ENCODE data around the gene FNDC3B. TPM values are rescaled to one million over a fixed set of nuclear protein-coding genes. Genes with fewer than 3 reads are reported as not detected.

Gene FNDC3B
- total and polyA plus RNA-seq, 2 of the 8 experiments (the other 6 are each of a cell fraction or from before 2014, with no cell fraction given): 14.1 to 44.4 TPM

GRCh38 chr3:172442606-172443005, 403.2 kb downstream of the FNDC3B start:
- POLR2A ChIA-PET (ENCODE audit: partially characterized antibody): no interaction called here
- H2BK5ac ChIP-seq (ENCODE audit: low read depth, low read length): no peak overlapping the region
- no peak overlapping the region for H2AK5ac ChIP-seq (ENCODE audit: low read depth, low read length)
- H4K20me1 ChIP-seq (replicated peaks in 1 of 2; ENCODE audit: control insufficient read depth in 1 of 2, insufficient read depth in 2 of 2, low read length in 2 of 2): peaks cover 1 to 2% of the 10 kb centered on the region in 2 experiments
- H3K4me2 ChIP-seq (ENCODE audit: insufficient read depth in 1 of 2, low read depth in 2 of 2, low read length in 2 of 2): no peak overlapping the region
- no peaks in the 10 kb centered on the region for H3K79me1 ChIP-seq (ENCODE audit: low read depth, low read length)
- H3K9me3 ChIP-seq (ENCODE audit: insufficient read depth in 2 of 2, low read depth in 1 of 2, low read length in 1 of 2): no peaks in the 10 kb centered on the region; a peak in 1 of 4 replicates
- no peak overlapping the region for H3K4me3 ChIP-seq (ENCODE audit: extremely low read depth in 1 of 4, insufficient read depth in 2 of 4, low read depth in 3 of 4, low read length in 4 of 4)
- no peak overlapping the region for H2BK12ac ChIP-seq (ENCODE audit: low read depth, low read length)
- no peak overlapping the region for H2BK120ac ChIP-seq (replicated peaks; ENCODE audit: low read depth, low read length)
- H3K36me3 ChIP-seq (ENCODE audit: control insufficient read depth in 2 of 4, insufficient read depth in 4 of 4, low read length in 3 of 4): no peaks in the 10 kb centered on the region
- H3K27me3 ChIP-seq (replicated peaks in 1 of 4; ENCODE audit: control insufficient read depth in 3 of 4, extremely low read depth in 1 of 4, insufficient read depth in 3 of 4, low read length in 3 of 4): peaks cover 5 to 21% (median 13%) of the 10 kb centered on the region in 4 experiments
- no peak overlapping the region for H3K27ac ChIP-seq (ENCODE audit: low read depth, low read length)
- DNase-seq (ENCODE audit: low read depth in 1 of 2, low spot score in 2 of 2) (no peak), FAIRE-seq (no peak)
- H3K18ac ChIP-seq (ENCODE audit: extremely low read depth, low read length): no peak overlapping the region
- peaks cover 0 to 1% (median under 1%) of the 10 kb centered on the region in 4 experiments; a peak in 1 of 7 replicates for H3K4me1 ChIP-seq (replicated peaks in 1 of 4; ENCODE audit: control insufficient read depth in 3 of 4, insufficient read depth in 4 of 4, low read length in 3 of 4)
- H2BK20ac ChIP-seq (ENCODE audit: low read length): no peak overlapping the region
- H4K8ac ChIP-seq (ENCODE audit: extremely low read depth, insufficient read depth, low read length): no peak overlapping the region
- no peak for TF ChIP-seq CTBP2 (IDR thresholded peaks at IDR 0.05; ENCODE audit: borderline replicate concordance, insufficient read depth, insufficient read length, low read length)
- no peak for TF ChIP-seq RAD21 (IDR thresholded peaks at IDR 0.05 in 1 of 2, conservative IDR thresholded peaks at IDR 0.05 in 1 of 2; ENCODE audit: low read depth in 2 of 2, low read length in 2 of 2)
- no peak for TF ChIP-seq ZNF274 (IDR thresholded peaks at IDR 0.05; ENCODE audit: borderline replicate concordance, extremely low read depth, low read length)
- TF ChIP-seq ATF3 (IDR thresholded peaks at IDR 0.05; ENCODE audit: insufficient read depth, low read depth, low read length): no peak
- TF ChIP-seq TAF7 (optimal IDR thresholded peaks at IDR 0.05; ENCODE audit: borderline replicate concordance, low read depth, low read length): no peak
- no peak for TF ChIP-seq SP2 (IDR thresholded peaks at IDR 0.05; ENCODE audit: low read length)
- no peak for TF ChIP-seq TCF12 (IDR thresholded peaks at IDR 0.05; ENCODE audit: low read depth, low read length)
- TF ChIP-seq CEBPB (IDR thresholded peaks at IDR 0.05; ENCODE audit: low read depth, low read length): no peak
- no peak for TF ChIP-seq JUND (IDR thresholded peaks at IDR 0.05; ENCODE audit: low read length)
- TF ChIP-seq ASH2L (IDR thresholded peaks at IDR 0.05; ENCODE audit: low read length): no peak
- no peak for TF ChIP-seq HDAC6 (IDR thresholded peaks at IDR 0.05; ENCODE audit: low read depth, low read length)
- CTCF ChIA-PET (ENCODE audit: partially characterized antibody): interaction anchor here (1.0 kb wide), 1 partner anchor 18 kb away, joined by 5 read pairs; no protein-coding TSS in a partner anchor
- H3K14ac ChIP-seq (ENCODE audit: insufficient read length): no peak overlapping the region
- no peak overlapping the region for H3K4ac ChIP-seq (replicated peaks; ENCODE audit: insufficient read length, low read depth, low read length)
- no peak overlapping the region for H4K91ac ChIP-seq (replicated peaks; ENCODE audit: insufficient read length, low read length)
- no peak overlapping the region for H3K56ac ChIP-seq (replicated peaks; ENCODE audit: insufficient read length, low read depth, low read length)
- H3K9ac ChIP-seq (replicated peaks in 1 of 4; ENCODE audit: extremely low read depth in 1 of 4, low read depth in 3 of 4, low read length in 3 of 4): no peak overlapping the region
- no peak overlapping the region for H3K23ac ChIP-seq (ENCODE audit: insufficient read length)
- no peak overlapping the region for H4K5ac ChIP-seq (ENCODE audit: insufficient read length, low read depth, low read length)
- H2BK15ac ChIP-seq (ENCODE audit: low read length): no peak overlapping the region
- H2AFZ ChIP-seq (ENCODE audit: low read length): no peak overlapping the region
- no peaks in the 10 kb centered on the region for H3K79me2 ChIP-seq (ENCODE audit: control insufficient read depth in 1 of 2, insufficient read depth in 2 of 2, low read length in 2 of 2)
- H3K23me2 ChIP-seq (ENCODE audit: low read depth, low read length): peaks cover 2% of the 10 kb centered on the region; the same call in 1 of the 2 replicates
- 91% methylated on average over 1 of the region's 1 CpG; no CpG with 5 or more reads in 1 of the 2 experiments for WGBS, 2 experiments (ENCODE audit: extremely low coverage in 1 of 2, insufficient coverage in 1 of 2, insufficient read length in 1 of 2, insufficient replicate concordance in 2 of 2, low coverage in 1 of 2, low lambda C conversion rate in 2 of 2, missing lambda C conversion rate in 1 of 2)
